Stimulated activated CD8-positive, alpha-beta memory T cell treated with anti-CD3 and anti-CD28 coated beads, Interleukin-7, amount 100 ng/mL, for 1 hour (primary cell): ENCODE results near the gene TAS2R43.
"Not testable (repeated sequence)": the region's sequence is repeated elsewhere in the genome, so short reads cannot be mapped to it uniquely, and the experiment has no call there.

Experiments used
- DNase-seq, 2 donors: peaks; one replicate each; pipeline ENCODE4 v3.0.0-alpha.2; 2020; ENCODE audit warnings: low read depth in 2 of 2

TAS2R43 gene

GRCh38 chr12:11092128-11092527, at the start of gene TAS2R43:
Gene TAS2R43, minus strand, starts transcription at chr12:11092313. Its CDS starts 84 bp downstream, at chr12:11092229.
- DNase-seq, result no peak

- DNase-seq, result no peak
These were observed 44.0 kb upstream of the TAS2R43 start for GRCh38 chr12:11136075-11136474.

GRCh38 chr12:11134305-11134704, 42.2 kb upstream of the TAS2R43 start, which contains the start of gene TAS2R30:
Gene TAS2R30, minus strand, starts transcription at chr12:11134644. Its CDS starts 400 bp downstream, at chr12:11134244.
- DNase-seq, result no peak

GRCh38 chr12:11133816-11134215, 41.7 kb upstream of the TAS2R43 start:
- no peak for DNase-seq

- DNase-seq, result no peak
These were observed 41.0 kb upstream of the TAS2R43 start for GRCh38 chr12:11133162-11133561.

- no peak for DNase-seq
These were observed 38.9 kb upstream of the TAS2R43 start for GRCh38 chr12:11130999-11131398.

- DNase-seq, result no peak
These were observed 38.3 kb upstream of the TAS2R43 start for GRCh38 chr12:11130382-11130781.

- not testable (repeated sequence) for DNase-seq
These were observed 22.0 kb upstream of the TAS2R43 start for GRCh38 chr12:11114130-11114529.

GRCh38 chr12:11111213-11111612, 19.1 kb upstream of the TAS2R43 start:
- DNase-seq, result not testable (repeated sequence)

- DNase-seq, result no peak
These were observed 16.7 kb upstream of the TAS2R43 start for GRCh38 chr12:11108862-11109261.

- no peak for DNase-seq
These were observed 15.6 kb upstream of the TAS2R43 start for GRCh38 chr12:11107719-11108118.

GRCh38 chr12:11106288-11106687, 14.2 kb upstream of the TAS2R43 start:
- DNase-seq, result no peak

- no peak for DNase-seq
These were observed 13.4 kb upstream of the TAS2R43 start for GRCh38 chr12:11105546-11105945.

- not testable (repeated sequence) for DNase-seq
These were observed 2.8 kb upstream of the TAS2R43 start for GRCh38 chr12:11094910-11095309.

- DNase-seq, result no peak
These were observed 2.9 kb downstream of the TAS2R43 start for GRCh38 chr12:11089246-11089645.

- DNase-seq, result no peak
These were observed 6.7 kb downstream of the TAS2R43 start for GRCh38 chr12:11085419-11085818.

GRCh38 chr12:11081987-11082386, 10.1 kb downstream of the TAS2R43 start:
- no peak for DNase-seq

GRCh38 chr12:11078246-11078645, 13.9 kb downstream of the TAS2R43 start:
- no peak for DNase-seq

- no peak for DNase-seq
These were observed 16.5 kb downstream of the TAS2R43 start for GRCh38 chr12:11075642-11076041.

GRCh38 chr12:11071414-11071813, 20.7 kb downstream of the TAS2R43 start:
- no peak for DNase-seq

GRCh38 chr12:11070999-11071398, 21.1 kb downstream of the TAS2R43 start:
- DNase-seq, result no peak

GRCh38 chr12:11069854-11070365, 22.2 kb downstream of the TAS2R43 start:
- DNase-seq, result no peak

GRCh38 chr12:11067514-11067913, 24.6 kb downstream of the TAS2R43 start:
- no peak for DNase-seq

GRCh38 chr12:11062194-11062593, 29.9 kb downstream of the TAS2R43 start, which contains the start of gene TAS2R46:
Gene TAS2R46, minus strand, starts transcription at chr12:11062294. Its CDS starts 0 bp downstream, at chr12:11062294.
- not testable (repeated sequence) for DNase-seq
